Lower leg skin (tissue), 4 donors: Measurements from ENCODE around the gene CNOT4. TPM values are rescaled to one million over a fixed set of nuclear protein-coding genes. Genes with fewer than 3 reads are reported as not detected.

Source experiments
- DNase-seq, 2 donors: peaks; one replicate each; pipeline ENCODE4 v3.0.0-alpha.2; 2019; ENCODE audit warnings: low spot score in 2 of 2
- H3K4me3 ChIP-seq: fragments of 200-600 bp; sonication (generic); 2 replicates; pipeline ENCODE4 v1.5.1; 2017; ENCODE audit warnings: mild to moderate bottlenecking, low read depth; ENCODE audit not compliant: poor library complexity, severe bottlenecking
- POLR2A ChIP-seq, 2 donors: fragments of 450-650 bp; IDR thresholded peaks; one replicate each; pipeline ENCODE4 v1.6.1; 2016 to 2017; ENCODE audit warnings: antibody characterized with exemption in 2 of 2, mild to moderate bottlenecking in 1 of 2, moderate library complexity in 1 of 2
- WGBS, 2 donors: methylation state at CpG; one replicate each; pipeline ENCODE4 v1.1.5; 2018; 5-methylcytosine and 5-hydroxymethylcytosine counted together
- intact Hi-C: fragments of 100-400 bp; cut with DNase I; formaldehyde crosslinking; loops from one replicate; pipeline ENCODE4 v1.15.0; 2023; ENCODE audit warnings: low total_unique reads
- total RNA-seq, 4 donors: library from RNA; depleted of rRNA; stranded (reverse); fragments of >200 nt; gene quantifications; one replicate each; pipeline ENCODE4 v1.1.0, GENCODE V29; 2016
- TF ChIP-seq, protein P1 (sequence below), 3 donors: fragments of 450-650 bp; IDR thresholded peaks; one replicate each; pipeline ENCODE4 v1.5.1; 2016; ENCODE audit warnings: antibody characterized with exemption in 3 of 3, mild to moderate bottlenecking in 3 of 3, moderate library complexity in 2 of 3

The CNOT4 gene
- total RNA-seq, 4 donors from 2014 or later, result 13.4 to 20.4 (median 16.4) TPM

DNA sequence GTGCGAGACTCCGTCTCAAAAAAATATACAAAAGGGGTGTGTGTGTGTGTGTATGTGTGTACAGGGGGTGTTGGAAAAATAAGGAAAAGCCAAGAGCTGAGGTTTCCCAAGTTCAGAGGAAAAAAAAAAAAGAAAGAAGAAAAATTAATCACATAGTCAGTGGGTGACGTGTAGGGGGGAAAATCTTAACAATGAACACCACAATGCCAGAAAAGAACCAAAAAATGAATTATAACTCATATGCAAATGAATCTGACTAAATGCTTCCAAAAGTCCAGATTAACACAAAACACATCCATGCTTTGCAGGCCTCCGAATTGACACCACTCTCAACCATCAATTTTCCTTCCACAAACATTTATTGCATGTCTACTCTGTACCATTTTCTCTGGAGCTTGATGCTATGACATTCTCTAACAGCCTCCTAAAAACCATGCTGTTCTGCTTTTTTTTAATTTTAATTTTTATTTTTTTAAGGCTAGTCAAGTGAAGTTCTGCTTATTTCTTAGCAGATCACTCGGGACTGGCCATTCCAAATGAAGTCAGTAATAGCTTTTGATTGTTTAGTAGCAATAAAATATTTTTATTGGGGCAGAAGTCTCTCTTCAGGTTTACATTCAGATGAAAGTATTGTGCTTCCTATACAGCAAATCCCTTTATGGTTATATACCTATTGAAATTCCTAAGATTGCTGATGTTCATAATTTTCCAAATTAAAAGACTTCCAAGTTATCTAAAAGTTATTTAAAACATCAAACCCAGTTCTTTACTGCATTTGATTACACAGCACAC, 133.8 kb downstream of the CNOT4 start:
- 93 to 94% methylated on average over 5 of the region's 5 CpGs for WGBS, 2 donors
- no peak for DNase-seq
- intact Hi-C loops, result no loop called here
- no peak overlapping the region for H3K4me3 ChIP-seq
- TF ChIP-seq POLR2A (IDR thresholded peaks at IDR 0.05), result no peak
- TF ChIP-seq, protein P1, sequence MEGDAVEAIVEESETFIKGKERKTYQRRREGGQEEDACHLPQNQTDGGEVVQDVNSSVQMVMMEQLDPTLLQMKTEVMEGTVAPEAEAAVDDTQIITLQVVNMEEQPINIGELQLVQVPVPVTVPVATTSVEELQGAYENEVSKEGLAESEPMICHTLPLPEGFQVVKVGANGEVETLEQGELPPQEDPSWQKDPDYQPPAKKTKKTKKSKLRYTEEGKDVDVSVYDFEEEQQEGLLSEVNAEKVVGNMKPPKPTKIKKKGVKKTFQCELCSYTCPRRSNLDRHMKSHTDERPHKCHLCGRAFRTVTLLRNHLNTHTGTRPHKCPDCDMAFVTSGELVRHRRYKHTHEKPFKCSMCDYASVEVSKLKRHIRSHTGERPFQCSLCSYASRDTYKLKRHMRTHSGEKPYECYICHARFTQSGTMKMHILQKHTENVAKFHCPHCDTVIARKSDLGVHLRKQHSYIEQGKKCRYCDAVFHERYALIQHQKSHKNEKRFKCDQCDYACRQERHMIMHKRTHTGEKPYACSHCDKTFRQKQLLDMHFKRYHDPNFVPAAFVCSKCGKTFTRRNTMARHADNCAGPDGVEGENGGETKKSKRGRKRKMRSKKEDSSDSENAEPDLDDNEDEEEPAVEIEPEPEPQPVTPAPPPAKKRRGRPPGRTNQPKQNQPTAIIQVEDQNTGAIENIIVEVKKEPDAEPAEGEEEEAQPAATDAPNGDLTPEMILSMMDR (IDR thresholded peaks at IDR 0.05), result no peak

- no peak for DNase-seq
- intact Hi-C loops, result no loop called here
- no peak for TF ChIP-seq POLR2A (IDR thresholded peaks at IDR 0.05)
- TF ChIP-seq, protein P1 (IDR thresholded peaks at IDR 0.05), result no peak
- 86 to 95% methylated on average over 3 of the region's 3 CpGs for WGBS, 2 donors
- H3K4me3 ChIP-seq, result no peak overlapping the region
These were observed 135.2 kb downstream of the CNOT4 start for GRCh38 chr7:135374736-135375135.

DNA sequence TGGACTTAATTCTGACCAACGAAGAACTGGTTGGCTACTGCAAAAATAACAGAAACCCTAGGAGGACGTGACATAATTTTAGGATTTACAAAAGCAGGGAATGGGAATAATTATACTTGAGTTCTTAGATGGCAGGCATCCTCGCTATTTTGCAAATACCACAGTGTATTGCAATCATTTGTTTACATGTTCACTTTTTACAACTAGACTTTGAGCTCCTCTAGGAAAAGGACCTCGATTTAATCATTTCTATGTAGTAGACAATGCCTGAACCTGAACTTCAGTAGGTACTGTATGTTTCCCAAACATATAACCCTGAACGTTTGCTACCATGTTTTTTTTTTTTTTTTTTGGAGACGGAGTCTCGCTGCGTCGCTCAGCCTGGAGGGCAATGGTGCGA, 137.7 kb downstream of the CNOT4 start:
- WGBS, 2 donors, result 91 to 95% methylated on average over 10 of the region's 10 CpGs
- intact Hi-C loops, result no loop called here
- no peak for DNase-seq
- no peak overlapping the region for H3K4me3 ChIP-seq
- TF ChIP-seq, protein P1 (IDR thresholded peaks at IDR 0.05), result no peak
- no peak for TF ChIP-seq POLR2A (IDR thresholded peaks at IDR 0.05)

DNA sequence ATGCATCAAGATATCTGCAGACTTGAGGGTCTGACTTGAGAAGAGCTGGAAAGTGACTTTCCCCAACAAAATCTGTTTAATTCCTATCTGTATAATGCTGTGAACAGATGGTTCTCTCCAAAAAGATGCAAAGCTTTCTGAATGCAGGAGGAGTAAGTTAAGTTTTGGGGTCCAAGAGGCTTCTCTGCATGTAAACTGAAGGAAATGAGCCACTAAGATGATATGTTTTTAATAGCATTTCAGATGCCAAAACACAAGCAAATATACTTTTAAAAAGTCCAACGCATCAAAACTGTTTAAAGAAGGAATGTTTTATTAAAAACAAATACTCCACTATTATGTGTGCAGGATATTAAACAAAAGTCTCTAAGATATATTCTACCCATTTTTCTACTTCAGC, 139.2 kb downstream of the CNOT4 start:
- TF ChIP-seq, protein P1 (IDR thresholded peaks at IDR 0.05), result no peak
- no peak for TF ChIP-seq POLR2A (IDR thresholded peaks at IDR 0.05)
- no peak for DNase-seq
- intact Hi-C loops, result no loop called here
- 87 to 90% methylated on average over 1 of the region's 1 CpG for WGBS, 2 donors
- H3K4me3 ChIP-seq, result no peak overlapping the region

DNA sequence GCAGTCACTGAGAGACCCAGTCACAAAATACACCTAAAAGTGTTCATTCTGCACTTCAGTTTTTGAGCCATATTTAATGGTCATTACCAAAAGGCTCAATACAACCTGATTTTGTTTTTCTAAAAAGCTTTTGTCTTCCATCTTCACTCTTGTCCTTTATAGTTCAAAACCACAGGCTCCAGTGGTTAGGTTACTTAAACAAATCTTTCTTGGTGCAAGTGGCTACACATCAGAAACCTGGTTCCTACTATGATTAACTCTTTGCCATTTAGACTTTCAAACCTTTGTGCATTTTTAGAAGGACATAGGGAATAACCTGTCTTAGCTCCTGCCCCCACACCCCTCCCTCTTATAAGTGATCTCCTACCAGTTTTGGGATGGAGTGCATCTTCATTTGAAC, 140.5 kb downstream of the CNOT4 start:
- intact Hi-C loops, result no loop called here
- no peak for DNase-seq
- no peak overlapping the region for H3K4me3 ChIP-seq
- TF ChIP-seq POLR2A (IDR thresholded peaks at IDR 0.05), result no peak
- TF ChIP-seq, protein P1 (IDR thresholded peaks at IDR 0.05), result no peak
